Mesenteric fat pad (tissue), 1 donor: ENCODE results near the gene TRAF3IP1. TPM values are rescaled to one million over a fixed set of nuclear protein-coding genes. Genes with fewer than 3 reads are reported as not detected.
"Not testable (repeated sequence)": the region's sequence is repeated elsewhere in the genome, so short reads cannot be mapped to it uniquely, and the experiment has no call there.

Source experiments
- DNase-seq: peaks from one replicate; pipeline ENCODE4 v3.0.0-alpha.2; 2020; ENCODE audit warnings: low spot score
- total RNA-seq: library from RNA; stranded (reverse); fragmentation: NEBNext Ultra II Directional; extraction: Animal tissue kit (Norgen Biotek cat#: 25700); gene quantifications from one replicate; pipeline ENCODE4 v1.2.1, GENCODE V29; 2021
- donor health status: DM: yes; HTN: yes; CAD: no.

The TRAF3IP1 gene
- total RNA-seq, 1 donor from 2014 or later = 24.5 TPM

DNA sequence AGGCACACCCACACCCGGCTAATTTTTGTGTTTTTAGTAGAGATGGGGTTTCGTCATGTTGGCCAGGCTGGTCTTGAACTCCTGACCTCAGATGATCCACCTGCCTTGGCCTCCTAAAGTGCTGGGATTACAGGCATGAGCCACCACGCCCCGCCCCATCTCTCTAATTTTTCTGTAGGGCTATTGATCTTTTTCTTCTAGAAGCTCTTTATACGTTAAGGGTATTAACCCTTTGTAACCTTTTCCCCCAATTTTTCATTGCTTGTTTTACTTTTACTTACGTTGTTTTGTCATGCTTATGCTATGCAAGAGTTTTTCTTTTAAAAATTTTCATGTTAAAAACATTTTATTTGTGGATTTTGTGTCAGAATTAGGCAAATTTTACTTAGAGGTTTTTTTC is 121.9 kb downstream of the TRAF3IP1 start:
- not testable (repeated sequence) for DNase-seq

DNA sequence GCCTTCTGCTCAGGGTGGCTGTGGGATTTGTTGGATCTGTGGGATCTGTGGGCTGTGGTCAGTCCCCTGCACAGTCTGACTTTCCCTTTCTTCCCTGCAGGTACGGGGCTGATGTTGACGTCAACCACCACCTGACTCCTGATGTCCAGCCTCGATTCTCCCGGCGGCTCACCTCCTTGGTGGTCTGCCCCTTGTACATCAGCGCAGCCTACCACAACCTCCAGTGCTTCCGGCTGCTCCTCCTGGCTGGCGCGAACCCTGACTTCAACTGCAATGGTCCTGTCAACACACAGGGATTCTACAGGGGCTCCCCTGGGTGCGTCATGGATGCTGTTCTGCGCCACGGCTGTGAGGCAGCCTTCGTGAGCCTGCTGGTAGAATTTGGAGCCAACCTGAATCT is 123.9 kb downstream of the TRAF3IP1 start:
- DNase-seq = peak; percentile 55

DNA sequence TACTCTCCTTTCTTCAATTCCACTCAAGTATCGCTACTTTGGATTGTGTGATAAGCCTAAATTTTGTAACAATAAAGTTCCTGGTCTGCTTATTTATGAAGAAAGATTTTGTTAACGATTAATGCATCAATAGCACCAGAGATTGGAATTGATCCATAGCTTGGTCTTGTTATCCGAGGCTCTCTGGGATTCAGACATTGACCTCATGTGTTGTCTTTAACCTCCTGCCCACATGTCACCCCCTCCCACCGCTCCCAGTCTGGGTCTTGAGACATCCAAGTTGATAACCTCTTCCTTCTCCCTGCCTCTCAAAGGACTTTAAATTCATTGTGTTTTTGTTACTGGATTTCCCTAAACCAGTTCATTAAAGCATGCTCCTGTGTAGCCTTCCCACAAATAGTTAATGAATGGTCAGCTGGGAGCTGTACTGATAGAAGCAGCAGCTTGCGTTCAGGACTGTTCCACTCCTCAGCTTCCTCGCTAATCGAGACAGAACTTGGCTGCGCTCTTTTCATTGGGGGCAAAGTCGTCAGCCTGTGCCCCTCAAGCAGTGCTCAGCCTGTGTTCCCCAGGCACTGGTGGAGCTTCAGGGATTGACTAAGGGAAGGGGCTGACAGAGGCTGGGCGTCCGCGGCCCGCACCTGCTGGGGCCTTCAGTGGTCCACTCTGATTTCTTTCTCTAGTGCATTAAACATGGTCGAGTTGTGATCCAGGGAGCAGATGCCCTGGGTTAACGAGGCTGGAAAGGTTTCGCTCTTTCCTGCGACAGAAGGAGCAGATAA is 125.3 kb downstream of the TRAF3IP1 start:
- DNase-seq = peak; percentile 18

DNA sequence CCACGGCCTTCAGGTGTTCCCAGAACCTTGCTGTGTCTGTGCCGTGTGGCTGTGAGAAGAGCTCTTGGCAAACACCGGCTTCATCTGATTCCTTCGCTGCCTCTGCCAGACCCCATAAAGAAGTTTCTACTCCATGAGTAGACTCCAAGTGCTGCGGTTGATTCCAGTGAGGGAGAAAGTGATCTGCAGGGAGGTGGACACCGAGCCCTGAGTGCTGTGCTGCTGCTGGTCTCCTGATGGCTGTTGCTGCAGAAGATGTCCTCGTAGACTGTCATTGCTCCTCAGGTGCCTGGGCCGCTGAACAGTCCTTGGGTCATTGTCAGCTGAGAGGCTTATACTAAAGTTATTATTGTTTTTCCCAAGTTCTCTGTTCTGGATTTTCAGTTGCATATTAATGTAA is 126.1 kb downstream of the TRAF3IP1 start:
- peak; percentile 51 for DNase-seq

DNA sequence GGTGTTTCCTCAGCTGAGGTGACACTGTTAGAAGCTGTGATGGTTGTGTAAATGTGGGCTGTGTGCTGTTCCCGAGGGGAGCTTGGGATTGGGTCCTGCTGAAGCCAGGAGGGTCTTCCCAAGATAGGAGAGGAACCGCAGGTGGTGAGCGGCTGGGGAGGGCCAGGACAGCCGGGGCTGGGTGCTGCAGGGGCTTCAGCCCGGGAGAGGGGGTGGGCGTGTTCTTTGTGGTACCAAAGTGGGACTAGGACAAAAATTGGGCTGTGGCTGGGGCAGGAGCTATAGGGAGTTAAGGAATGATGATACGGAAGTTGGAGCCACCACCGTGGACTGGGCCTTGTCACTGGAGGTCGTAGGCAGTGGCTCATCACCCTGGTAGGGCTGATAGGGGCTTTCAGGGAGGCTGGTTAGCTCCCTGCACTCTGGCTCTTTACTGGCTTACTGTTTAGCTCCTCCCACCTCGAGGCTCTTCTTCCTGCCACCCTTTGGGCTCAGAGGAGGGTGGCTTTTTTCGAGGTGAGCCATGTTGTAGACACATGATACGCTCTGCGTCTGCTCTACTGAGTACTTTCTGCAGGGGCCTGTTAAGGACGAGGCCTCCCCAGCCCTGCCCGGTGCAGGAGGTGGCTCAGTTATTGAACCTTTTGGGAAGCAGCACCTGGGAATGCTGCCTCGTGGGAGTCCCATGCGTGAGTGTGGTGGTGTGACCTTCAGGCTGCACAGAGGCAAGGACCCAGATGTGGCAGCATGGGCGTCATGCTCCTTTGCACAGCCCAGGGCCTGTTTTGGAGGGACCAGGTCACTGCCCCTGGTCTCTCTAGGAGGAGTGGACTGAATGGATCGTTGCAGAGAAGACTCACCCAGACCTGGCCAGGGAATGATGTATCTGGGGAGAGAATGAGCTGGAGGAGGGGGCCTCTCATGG is 128.0 kb downstream of the TRAF3IP1 start:
- DNase-seq = no peak

DNA sequence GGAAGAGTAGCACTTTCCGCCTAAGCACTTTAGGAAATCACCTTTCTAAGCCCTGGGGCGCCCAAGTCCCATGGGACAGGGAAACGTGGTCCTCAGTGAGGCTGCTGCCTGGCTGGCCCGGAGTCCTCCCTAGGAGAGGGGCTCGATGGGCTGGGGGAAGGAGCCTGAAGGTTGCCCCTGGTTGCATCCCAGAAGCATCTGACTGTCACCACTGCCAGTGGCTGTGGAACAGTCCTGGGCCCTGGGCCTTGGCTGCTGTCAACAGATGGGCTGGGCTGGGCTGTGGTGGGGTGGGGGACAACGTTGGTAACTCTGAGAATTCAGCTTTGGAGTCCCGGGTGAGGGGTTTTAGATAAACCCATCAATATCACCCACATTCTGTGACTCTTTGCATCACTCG is 128.9 kb downstream of the TRAF3IP1 start:
- DNase-seq = no peak

DNA sequence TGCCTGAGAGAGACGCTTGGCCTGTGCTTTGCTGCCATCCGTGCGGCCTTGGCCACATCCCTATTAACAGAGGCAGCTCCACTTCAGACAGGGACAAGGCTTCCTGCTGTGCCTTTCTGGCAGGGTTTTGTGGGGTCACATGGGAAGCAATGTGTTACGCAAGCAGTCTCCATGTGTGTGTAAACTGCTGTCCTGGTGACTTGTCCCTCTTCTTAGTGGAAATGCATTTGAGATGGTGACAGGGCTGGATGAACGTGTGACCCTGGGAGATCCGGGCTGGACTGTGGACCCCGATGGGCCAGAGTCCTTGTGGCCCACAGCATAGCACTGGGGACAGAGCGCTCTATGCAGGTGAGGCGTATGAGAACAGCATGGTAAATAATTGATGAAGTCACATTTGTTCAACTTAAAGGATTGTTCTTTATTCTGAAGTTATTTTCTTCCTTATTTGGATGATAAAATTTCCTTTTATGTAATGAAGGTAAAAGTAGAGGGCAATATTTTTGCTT is 129.6 kb downstream of the TRAF3IP1 start:
- DNase-seq = no peak

DNA sequence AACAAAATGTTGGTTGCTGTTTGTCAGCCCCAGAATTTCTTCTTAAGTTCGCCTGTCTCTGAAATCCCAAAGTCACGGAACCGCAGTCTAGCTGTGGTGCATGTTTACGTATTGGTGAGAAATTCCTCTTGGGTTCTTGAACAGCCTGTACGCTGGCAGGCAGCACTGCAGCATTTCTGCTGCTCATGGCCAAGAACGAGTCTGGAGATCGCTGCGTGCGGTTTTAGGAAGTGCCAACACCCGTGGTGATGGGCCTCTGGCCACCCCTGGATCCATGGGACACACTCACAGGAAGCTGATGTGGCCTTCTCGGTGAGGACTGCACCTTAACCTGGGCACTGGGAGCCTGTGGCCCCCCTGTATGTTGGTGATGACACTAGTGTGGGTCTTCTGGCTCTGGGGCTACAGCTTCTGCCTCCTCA is 130.1 kb downstream of the TRAF3IP1 start:
- DNase-seq = no peak

Other genes starting within 250 kb of the TRAF3IP1 start
- 0.48 TPM for gene ESPNL, start 220.2 kb upstream of the TRAF3IP1 start, total RNA-seq
- 4.4 TPM for gene KLHL30, start 181.8 kb upstream of the TRAF3IP1 start, total RNA-seq
- 1.5 TPM for gene ERFE, start 161.5 kb upstream of the TRAF3IP1 start, total RNA-seq
- 36.4 TPM for gene ILKAP, start 116.8 kb upstream of the TRAF3IP1 start, total RNA-seq
- gene HES6, start 80.5 kb upstream of the TRAF3IP1 start, total RNA-seq = 4.3 TPM
- gene PER2, start 31.9 kb upstream of the TRAF3IP1 start, total RNA-seq = 9.9 TPM
- 31.0 TPM for gene ASB1, start 106.4 kb downstream of the TRAF3IP1 start, total RNA-seq